ENCODE results near the gene CYP4F11.
"Not testable (repeated sequence)": the region's sequence is repeated elsewhere in the genome, so short reads cannot be mapped to it uniquely, and the experiment has no call there.

CYP4F11 gene

GRCh38 chr19:15874821-15875474 is 59.4 kb downstream of the CYP4F11 start:
- no peak for DNase-seq
- H3K9ac ChIP-seq (ENCODE audit: low read length), result no peak overlapping the region
- no peaks in the 10 kb centered on the region for H3K36me3 ChIP-seq (replicated peaks; ENCODE audit: insufficient read depth, low read length)
- H3K27me3 ChIP-seq (replicated peaks; ENCODE audit: insufficient read depth, low read length), result peaks cover 92% of the 10 kb centered on the region
- no peaks in the 10 kb centered on the region for H4K20me1 ChIP-seq (ENCODE audit: insufficient read depth, low read length)
- no peak overlapping the region for H2AFZ ChIP-seq (ENCODE audit: low read length)
- H3K9me2 ChIP-seq (replicated peaks; ENCODE audit: insufficient read depth, low read length), result no peaks in the 10 kb centered on the region
- no peaks in the 10 kb centered on the region for H3K9me3 ChIP-seq (replicated peaks; ENCODE audit: insufficient read depth, low read length)
- no peaks in the 10 kb centered on the region for H3K79me2 ChIP-seq (ENCODE audit: low read length)
- no peak overlapping the region for H3K27ac ChIP-seq (ENCODE audit: low read length)
- H3K4me2 ChIP-seq (ENCODE audit: low read depth, low read length), result no peak overlapping the region
- no peak overlapping the region for H3K4me3 ChIP-seq (ENCODE audit: low read length)
- no peaks in the 10 kb centered on the region for H3K4me1 ChIP-seq (ENCODE audit: low read length)
- no peaks in the 10 kb centered on the region for H3F3A ChIP-seq (ENCODE audit: insufficient read depth, low read length)
- TF ChIP-seq EZH2phosphoT487 (IDR thresholded peaks at IDR 0.05; ENCODE audit: low read length), result no peak
- TF ChIP-seq CTCF (IDR thresholded peaks at IDR 0.05; ENCODE audit: low read length), result no peak
- TF ChIP-seq EZH2 (optimal IDR thresholded peaks at IDR 0.05; ENCODE audit: low read depth, low read length), result no peak

- H4K20me1 ChIP-seq (ENCODE audit: insufficient read depth, low read length); H3K4me3 ChIP-seq (ENCODE audit: low read length); H3K4me1 ChIP-seq (ENCODE audit: low read length); H2AFZ ChIP-seq (ENCODE audit: low read length); H3K4me2 ChIP-seq (ENCODE audit: low read depth, low read length); H3K9ac ChIP-seq (ENCODE audit: low read length); H3K9me2 ChIP-seq (replicated peaks; ENCODE audit: insufficient read depth, low read length); H3K36me3 ChIP-seq (replicated peaks; ENCODE audit: insufficient read depth, low read length); H3F3A ChIP-seq (ENCODE audit: insufficient read depth, low read length); DNase-seq; H3K79me2 ChIP-seq (ENCODE audit: low read length); H3K9me3 ChIP-seq (replicated peaks; ENCODE audit: insufficient read depth, low read length); H3K27ac ChIP-seq (ENCODE audit: low read length): not testable (repeated sequence)
- H3K27me3 ChIP-seq (replicated peaks; ENCODE audit: insufficient read depth, low read length), result peaks cover 92% of the 10 kb centered on the region
Observed at GRCh38 chr19:15873771-15874170, 60.6 kb downstream of the CYP4F11 start.

GRCh38 chr19:15871570-15871969 is 62.8 kb downstream of the CYP4F11 start:
- H4K20me1 ChIP-seq (ENCODE audit: insufficient read depth, low read length), result no peaks in the 10 kb centered on the region
- no peaks in the 10 kb centered on the region for H3K36me3 ChIP-seq (replicated peaks; ENCODE audit: insufficient read depth, low read length)
- no peak overlapping the region for H3K27ac ChIP-seq (ENCODE audit: low read length)
- H3K9ac ChIP-seq (ENCODE audit: low read length), result no peak overlapping the region
- no peak for DNase-seq
- no peak overlapping the region for H3K4me2 ChIP-seq (ENCODE audit: low read depth, low read length)
- no peak for TF ChIP-seq CTCF (IDR thresholded peaks at IDR 0.05; ENCODE audit: low read length)
- TF ChIP-seq EZH2 (optimal IDR thresholded peaks at IDR 0.05; ENCODE audit: low read depth, low read length), result no peak
- no peak for TF ChIP-seq EZH2phosphoT487 (IDR thresholded peaks at IDR 0.05; ENCODE audit: low read length)
- H3K4me1 ChIP-seq (ENCODE audit: low read length), result no peaks in the 10 kb centered on the region
- H3K4me3 ChIP-seq (ENCODE audit: low read length), result no peak overlapping the region
- no peaks in the 10 kb centered on the region for H3K9me2 ChIP-seq (replicated peaks; ENCODE audit: insufficient read depth, low read length)
- H3K9me3 ChIP-seq (replicated peaks; ENCODE audit: insufficient read depth, low read length), result no peaks in the 10 kb centered on the region
- H3F3A ChIP-seq (ENCODE audit: insufficient read depth, low read length), result no peaks in the 10 kb centered on the region
- H3K27me3 ChIP-seq (replicated peaks; ENCODE audit: insufficient read depth, low read length), result peaks cover 89% of the 10 kb centered on the region
- no peaks in the 10 kb centered on the region for H3K79me2 ChIP-seq (ENCODE audit: low read length)
- no peak overlapping the region for H2AFZ ChIP-seq (ENCODE audit: low read length)

GRCh38 chr19:15869873-15870272 is 64.5 kb downstream of the CYP4F11 start:
- H3K4me1 ChIP-seq (ENCODE audit: low read length), result no peaks in the 10 kb centered on the region
- H3K9me3 ChIP-seq (replicated peaks; ENCODE audit: insufficient read depth, low read length), result no peaks in the 10 kb centered on the region
- no peaks in the 10 kb centered on the region for H3K9me2 ChIP-seq (replicated peaks; ENCODE audit: insufficient read depth, low read length)
- H2AFZ ChIP-seq (ENCODE audit: low read length), result no peak overlapping the region
- no peaks in the 10 kb centered on the region for H3F3A ChIP-seq (ENCODE audit: insufficient read depth, low read length)
- H3K27me3 ChIP-seq (replicated peaks; ENCODE audit: insufficient read depth, low read length), result peaks cover 89% of the 10 kb centered on the region
- no peak overlapping the region for H3K27ac ChIP-seq (ENCODE audit: low read length)
- no peak for DNase-seq
- no peaks in the 10 kb centered on the region for H3K79me2 ChIP-seq (ENCODE audit: low read length)
- TF ChIP-seq EZH2phosphoT487 (IDR thresholded peaks at IDR 0.05; ENCODE audit: low read length) (no peak), CTCF (IDR thresholded peaks at IDR 0.05; ENCODE audit: low read length) (no peak), EZH2 (optimal IDR thresholded peaks at IDR 0.05; ENCODE audit: low read depth, low read length) (no peak)
- no peak overlapping the region for H3K9ac ChIP-seq (ENCODE audit: low read length)
- H3K4me3 ChIP-seq (ENCODE audit: low read length), result no peak overlapping the region
- no peaks in the 10 kb centered on the region for H4K20me1 ChIP-seq (ENCODE audit: insufficient read depth, low read length)
- no peak overlapping the region for H3K4me2 ChIP-seq (ENCODE audit: low read depth, low read length)
- H3K36me3 ChIP-seq (replicated peaks; ENCODE audit: insufficient read depth, low read length), result no peaks in the 10 kb centered on the region
